AG09319 (cell line): Measurements from ENCODE around the gene HS6ST3.

ENCODE experiments used
- DNase-seq: peaks from one replicate; pipeline ENCODE4 v3.0.0-alpha.2; 2010; ENCODE audit warnings: low read depth; ENCODE audit errors: extremely low read depth
- TF ChIP-seq, protein P1 (sequence below): IDR thresholded peaks from 2 replicates; pipeline ENCODE4 v1.5.1; 2011; ENCODE audit warnings: low read depth, mild to moderate bottlenecking, inconsistent platforms, low read length, moderate library complexity

HS6ST3 gene

DNA sequence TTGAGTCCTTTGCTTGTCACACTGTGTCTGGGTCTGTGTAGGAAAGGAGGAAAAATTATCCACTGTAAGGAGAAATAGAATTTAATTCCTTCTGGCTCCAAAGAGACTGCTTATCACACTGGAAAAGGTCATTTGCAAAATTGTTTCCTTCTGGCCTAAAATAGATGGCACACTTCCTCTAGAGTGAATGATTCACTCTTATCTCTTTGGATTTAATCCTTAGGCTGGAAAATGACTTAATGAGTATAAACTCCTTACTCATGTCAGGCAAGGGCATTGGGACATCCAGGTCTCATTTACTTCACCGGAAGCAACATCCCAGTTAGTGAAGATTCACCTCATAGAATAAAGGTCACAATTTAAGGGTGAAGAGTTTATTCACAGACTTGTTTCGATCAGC, 610.8 kb downstream of the HS6ST3 start:
- TF ChIP-seq, protein P1, sequence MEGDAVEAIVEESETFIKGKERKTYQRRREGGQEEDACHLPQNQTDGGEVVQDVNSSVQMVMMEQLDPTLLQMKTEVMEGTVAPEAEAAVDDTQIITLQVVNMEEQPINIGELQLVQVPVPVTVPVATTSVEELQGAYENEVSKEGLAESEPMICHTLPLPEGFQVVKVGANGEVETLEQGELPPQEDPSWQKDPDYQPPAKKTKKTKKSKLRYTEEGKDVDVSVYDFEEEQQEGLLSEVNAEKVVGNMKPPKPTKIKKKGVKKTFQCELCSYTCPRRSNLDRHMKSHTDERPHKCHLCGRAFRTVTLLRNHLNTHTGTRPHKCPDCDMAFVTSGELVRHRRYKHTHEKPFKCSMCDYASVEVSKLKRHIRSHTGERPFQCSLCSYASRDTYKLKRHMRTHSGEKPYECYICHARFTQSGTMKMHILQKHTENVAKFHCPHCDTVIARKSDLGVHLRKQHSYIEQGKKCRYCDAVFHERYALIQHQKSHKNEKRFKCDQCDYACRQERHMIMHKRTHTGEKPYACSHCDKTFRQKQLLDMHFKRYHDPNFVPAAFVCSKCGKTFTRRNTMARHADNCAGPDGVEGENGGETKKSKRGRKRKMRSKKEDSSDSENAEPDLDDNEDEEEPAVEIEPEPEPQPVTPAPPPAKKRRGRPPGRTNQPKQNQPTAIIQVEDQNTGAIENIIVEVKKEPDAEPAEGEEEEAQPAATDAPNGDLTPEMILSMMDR = no peak
- DNase-seq = no peak

DNA sequence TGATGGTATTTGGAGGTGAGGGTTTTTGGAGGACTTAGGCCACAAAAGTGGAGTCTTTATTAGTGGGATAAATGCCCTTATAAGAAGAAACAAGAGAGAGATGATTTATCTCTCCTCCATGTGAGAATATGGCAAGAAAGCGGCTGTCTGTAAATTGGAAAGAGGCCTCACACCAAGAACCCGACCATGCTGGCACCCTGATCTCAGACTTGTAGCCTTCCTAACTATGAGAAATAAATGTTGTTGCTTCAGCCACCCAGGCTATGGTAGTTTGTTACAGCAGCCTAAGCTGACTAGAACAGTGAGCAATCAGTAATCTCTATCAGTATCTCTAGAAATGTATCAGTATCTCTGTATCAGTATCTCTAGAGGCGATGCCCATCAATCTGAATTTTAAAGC, 617.2 kb downstream of the HS6ST3 start:
- TF ChIP-seq, protein P1 = no peak
- DNase-seq = no peak

DNA sequence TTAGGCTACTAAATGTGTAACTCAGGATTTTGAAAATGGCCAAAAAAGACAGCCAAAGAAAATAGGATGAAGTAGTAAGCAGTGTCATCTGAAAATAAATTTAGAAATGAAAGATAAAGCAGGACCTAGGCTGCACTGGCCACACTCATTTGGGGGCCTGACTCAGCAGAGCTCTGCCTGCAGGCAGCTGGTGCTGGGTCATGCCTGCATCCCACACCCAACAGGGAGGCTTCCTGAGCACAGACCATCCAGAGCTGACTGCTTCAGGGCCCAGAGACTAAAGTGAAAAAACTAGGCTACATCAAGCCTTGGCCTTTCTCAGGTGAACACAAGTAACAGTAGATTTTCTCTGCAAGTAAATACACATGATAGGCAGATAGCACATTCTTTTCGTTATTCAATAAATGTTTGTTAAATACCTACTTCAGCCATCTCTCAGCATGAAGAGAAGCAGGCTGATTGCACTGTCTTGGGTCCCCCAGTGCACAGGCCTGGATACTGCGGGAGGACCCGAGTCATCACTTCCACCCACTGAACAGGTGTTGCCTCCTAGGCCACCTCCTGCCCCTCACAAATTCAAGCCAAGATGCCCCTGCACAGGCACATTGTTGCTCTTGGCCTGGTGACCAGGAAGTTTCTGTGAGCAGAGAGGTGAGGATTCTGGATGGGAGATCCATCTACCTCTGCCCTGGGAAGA, 620.4 kb downstream of the HS6ST3 start:
- TF ChIP-seq, protein P1 = no peak
- no peak for DNase-seq

DNA sequence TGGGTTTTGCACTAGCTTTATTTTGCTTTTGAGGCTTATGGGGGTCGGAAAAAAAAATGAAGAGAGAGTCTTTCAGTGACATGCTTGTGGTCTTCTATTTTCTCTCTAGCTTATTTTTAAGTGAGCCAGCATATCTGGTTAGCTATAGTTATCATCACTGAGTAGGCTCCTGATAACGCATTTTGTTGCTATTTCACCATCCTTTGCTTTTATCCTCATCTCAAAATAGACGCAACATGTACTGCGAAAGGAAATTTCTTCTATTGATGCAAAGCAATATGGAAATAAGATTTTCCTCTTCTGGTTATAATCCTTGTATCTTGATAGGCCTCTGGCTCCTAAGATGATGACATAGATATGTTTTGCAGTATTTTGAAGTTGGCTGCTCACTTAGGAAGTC, 630.5 kb downstream of the HS6ST3 start:
- TF ChIP-seq, protein P1 = no peak
- DNase-seq = no peak

DNA sequence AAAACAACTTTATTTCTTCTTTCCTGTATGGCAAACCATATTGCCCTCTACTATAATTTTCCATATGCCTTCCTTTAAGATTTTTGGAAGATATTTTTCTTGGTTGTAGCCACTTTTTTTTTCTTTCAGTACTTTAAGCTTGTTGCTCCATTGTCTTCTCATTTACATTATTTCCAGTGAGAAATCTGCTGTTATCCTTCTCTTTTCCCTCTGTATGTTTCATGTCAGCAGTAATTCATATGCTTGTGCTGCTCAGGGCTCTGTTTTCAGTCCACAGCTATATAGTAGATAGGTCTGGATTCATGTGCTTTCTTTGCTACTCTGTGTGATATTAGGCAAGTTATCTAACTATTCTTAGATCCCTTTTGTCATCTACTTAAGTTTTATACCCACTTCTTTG, 636.7 kb downstream of the HS6ST3 start:
- TF ChIP-seq, protein P1 = no peak
- DNase-seq = no peak

DNA sequence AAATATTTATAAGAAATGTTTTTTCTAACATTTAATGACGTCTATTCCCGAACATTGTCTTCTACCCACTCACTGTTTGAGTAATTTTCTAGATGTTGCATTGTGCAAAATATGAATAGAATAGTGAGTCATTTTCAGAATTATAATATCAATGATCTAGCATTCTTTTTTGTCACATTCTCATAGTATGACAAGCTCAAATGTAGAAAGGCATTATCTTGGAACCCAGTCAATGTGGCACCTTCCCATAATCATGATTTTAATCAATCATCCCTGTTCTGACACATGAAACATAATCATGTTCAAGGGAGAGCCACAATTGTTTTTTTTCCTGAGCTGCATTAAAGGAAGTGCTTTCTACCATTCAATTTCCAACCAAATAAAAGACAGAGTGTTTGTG, 638.6 kb downstream of the HS6ST3 start:
- DNase-seq = no peak
- TF ChIP-seq, protein P1 = no peak

DNA sequence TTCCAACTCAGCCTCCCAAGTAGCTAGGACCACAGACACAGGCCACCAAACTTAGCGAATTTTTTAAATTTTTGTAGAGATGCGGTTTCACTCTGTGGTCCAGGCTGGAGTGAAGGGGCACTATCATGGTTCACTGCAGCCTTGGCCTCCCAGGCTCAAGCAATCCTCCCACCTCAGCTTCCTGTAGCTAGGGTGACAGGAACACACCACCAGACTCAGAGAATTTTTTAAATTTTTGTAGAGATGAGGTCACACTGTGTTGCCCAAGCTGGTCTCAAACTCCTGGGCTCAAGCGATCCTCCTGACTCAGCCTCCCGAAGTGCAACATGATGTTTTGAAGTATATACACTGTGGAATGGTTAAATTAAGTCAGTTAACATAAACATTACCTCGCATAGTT, 640.8 kb downstream of the HS6ST3 start:
- no peak for DNase-seq
- TF ChIP-seq, protein P1 = no peak
